Measurements from ENCODE around the gene CLNK.

GRCh38 chr4:10698172-10698571, 13.6 kb upstream of the CLNK start:
- TF ChIP-seq, protein P1, sequence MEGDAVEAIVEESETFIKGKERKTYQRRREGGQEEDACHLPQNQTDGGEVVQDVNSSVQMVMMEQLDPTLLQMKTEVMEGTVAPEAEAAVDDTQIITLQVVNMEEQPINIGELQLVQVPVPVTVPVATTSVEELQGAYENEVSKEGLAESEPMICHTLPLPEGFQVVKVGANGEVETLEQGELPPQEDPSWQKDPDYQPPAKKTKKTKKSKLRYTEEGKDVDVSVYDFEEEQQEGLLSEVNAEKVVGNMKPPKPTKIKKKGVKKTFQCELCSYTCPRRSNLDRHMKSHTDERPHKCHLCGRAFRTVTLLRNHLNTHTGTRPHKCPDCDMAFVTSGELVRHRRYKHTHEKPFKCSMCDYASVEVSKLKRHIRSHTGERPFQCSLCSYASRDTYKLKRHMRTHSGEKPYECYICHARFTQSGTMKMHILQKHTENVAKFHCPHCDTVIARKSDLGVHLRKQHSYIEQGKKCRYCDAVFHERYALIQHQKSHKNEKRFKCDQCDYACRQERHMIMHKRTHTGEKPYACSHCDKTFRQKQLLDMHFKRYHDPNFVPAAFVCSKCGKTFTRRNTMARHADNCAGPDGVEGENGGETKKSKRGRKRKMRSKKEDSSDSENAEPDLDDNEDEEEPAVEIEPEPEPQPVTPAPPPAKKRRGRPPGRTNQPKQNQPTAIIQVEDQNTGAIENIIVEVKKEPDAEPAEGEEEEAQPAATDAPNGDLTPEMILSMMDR (IDR thresholded peaks at IDR 0.05): no peak
- TF ChIP-seq POLR2A (IDR thresholded peaks at IDR 0.05): no peak
- TF ChIP-seq EP300 (IDR thresholded peaks at IDR 0.05): no peak
- no peak for TF ChIP-seq POLR2AphosphoS5 (IDR thresholded peaks at IDR 0.05)
